MM.1S (cell line): ENCODE results near the gene ZBTB47.

Source experiments
- DNase-seq: peaks from one replicate; pipeline ENCODE4 v3.0.0-alpha.2; 2015
- H2AFZ ChIP-seq: fragments of 300-600 bp; sonication (generic); 2 replicates; pipeline ENCODE4 v1.6.0; 2016; ENCODE audit warnings: antibody characterized with exemption, low read length
- H3F3A ChIP-seq: fragments of 300-600 bp; sonication (generic); 2 replicates; pipeline ENCODE4 v1.6.1; 2016; ENCODE audit warnings: mild to moderate bottlenecking, antibody characterized with exemption, low read length, moderate library complexity, mixed read lengths; ENCODE audit not compliant: insufficient read depth
- H3K27ac ChIP-seq: fragments of 300-600 bp; sonication (generic); 2 replicates; pipeline ENCODE4 v1.5.1; 2016; ENCODE audit warnings: mild to moderate bottlenecking, low read length
- H3K27me3 ChIP-seq: fragments of 300-600 bp; sonication (generic); replicated peaks from 2 replicates; pipeline ENCODE4 v1.6.0; 2016; ENCODE audit warnings: low read length; ENCODE audit not compliant: insufficient read depth
- H3K36me3 ChIP-seq: fragments of 300-600 bp; sonication (generic); replicated peaks from 2 replicates; pipeline ENCODE4 v1.6.1; 2016; ENCODE audit warnings: mild to moderate bottlenecking, low read length, mixed read lengths; ENCODE audit not compliant: insufficient read depth
- H3K4me1 ChIP-seq: fragments of 300-600 bp; sonication (generic); 2 replicates; pipeline ENCODE4 v1.6.1; 2016; ENCODE audit warnings: low read length, mixed read lengths
- H3K4me2 ChIP-seq: fragments of 300-600 bp; sonication (generic); 2 replicates; pipeline ENCODE4 v1.6.0; 2016; ENCODE audit warnings: low read depth, low read length
- H3K4me3 ChIP-seq: fragments of 300-600 bp; sonication (generic); 2 replicates; pipeline ENCODE4 v1.5.1; 2016; ENCODE audit warnings: low read length, mixed read lengths
- H3K79me2 ChIP-seq: fragments of 300-600 bp; sonication (generic); 2 replicates; pipeline ENCODE4 v1.6.1; 2016; ENCODE audit warnings: mixed run types, low read length, mixed read lengths
- H3K9ac ChIP-seq: fragments of 300-600 bp; sonication (generic); 2 replicates; pipeline ENCODE4 v1.6.1; 2016; ENCODE audit warnings: low read length, mixed read lengths
- H3K9me2 ChIP-seq: fragments of 300-600 bp; sonication (generic); replicated peaks from 2 replicates; pipeline ENCODE4 v1.6.1; 2016; ENCODE audit warnings: mild to moderate bottlenecking, low read length, mixed read lengths; ENCODE audit not compliant: insufficient read depth
- H3K9me3 ChIP-seq: fragments of 300-600 bp; sonication (generic); replicated peaks from 2 replicates; pipeline ENCODE4 v1.6.1; 2016; ENCODE audit warnings: mild to moderate bottlenecking, low read length, mixed read lengths; ENCODE audit not compliant: insufficient read depth
- H4K20me1 ChIP-seq: fragments of 300-600 bp; sonication (generic); 2 replicates; pipeline ENCODE4 v1.6.1; 2016; ENCODE audit warnings: mild to moderate bottlenecking, low read length, moderate library complexity, mixed read lengths; ENCODE audit not compliant: insufficient read depth
- CTCF ChIP-seq: fragments of 300-600 bp; sonication (generic); IDR thresholded peaks from 2 replicates; pipeline ENCODE4 v1.5.1; 2016; ENCODE audit warnings: antibody characterized with exemption, low read length, mixed read lengths
- EZH2 ChIP-seq: fragments of 300-600 bp; sonication (generic); optimal IDR thresholded peaks from 2 replicates; pipeline ENCODE3; 2017; ENCODE audit warnings: low read depth, mild to moderate bottlenecking, antibody characterized with exemption, low read length, mixed read lengths
- EZH2phosphoT487 ChIP-seq: fragments of 300-600 bp; sonication (generic); IDR thresholded peaks from 2 replicates; pipeline ENCODE4 v1.6.1; 2018; ENCODE audit warnings: antibody characterized with exemption, low read length

Gene ZBTB47

GRCh38 chr3:42658091-42658770 is 4.7 kb downstream of the ZBTB47 start:
- TF ChIP-seq CTCF (no peak), EZH2phosphoT487 (no peak), EZH2 (no peak)
- Histone ChIP-seq H3F3A (no peaks in the 10 kb centered on the region), H2AFZ (no peak overlapping the region), H3K9ac (no peak overlapping the region), H3K79me2 (no peaks in the 10 kb centered on the region), H4K20me1 (no peaks in the 10 kb centered on the region), H3K27me3 (no peaks in the 10 kb centered on the region), H3K4me1 (no peaks in the 10 kb centered on the region), H3K9me3 (no peaks in the 10 kb centered on the region), H3K4me2 (no peak overlapping the region), H3K4me3 (no peak overlapping the region), H3K27ac (no peak overlapping the region), H3K9me2 (no peaks in the 10 kb centered on the region), H3K36me3 (no peaks in the 10 kb centered on the region)
- DNase-seq = no peak

- no peaks in the 10 kb centered on the region for H3K4me1 ChIP-seq
- H4K20me1 ChIP-seq = no peaks in the 10 kb centered on the region
- no peak overlapping the region for H2AFZ ChIP-seq
- DNase-seq = no peak
- no peaks in the 10 kb centered on the region for H3K36me3 ChIP-seq
- no peaks in the 10 kb centered on the region for H3K9me3 ChIP-seq
- no peaks in the 10 kb centered on the region for H3K79me2 ChIP-seq
- H3K4me3 ChIP-seq = no peak overlapping the region
- no peaks in the 10 kb centered on the region for H3F3A ChIP-seq
- H3K9me2 ChIP-seq = no peaks in the 10 kb centered on the region
- H3K27me3 ChIP-seq = no peaks in the 10 kb centered on the region
- TF ChIP-seq CTCF (no peak), EZH2 (no peak), EZH2phosphoT487 (no peak)
- no peak overlapping the region for H3K4me2 ChIP-seq
- H3K9ac ChIP-seq = no peak overlapping the region
- no peak overlapping the region for H3K27ac ChIP-seq
Measured at GRCh38 chr3:42658771-42659390, 5.4 kb downstream of the ZBTB47 start.

GRCh38 chr3:42659451-42660130 is 6.1 kb downstream of the ZBTB47 start:
- no peaks in the 10 kb centered on the region for H3K4me1 ChIP-seq
- H2AFZ ChIP-seq = no peak overlapping the region
- H4K20me1 ChIP-seq = no peaks in the 10 kb centered on the region
- TF ChIP-seq EZH2 (no peak), CTCF (no peak), EZH2phosphoT487 (no peak)
- no peak overlapping the region for H3K9ac ChIP-seq
- DNase-seq = no peak
- H3K27ac ChIP-seq = no peak overlapping the region
- H3K79me2 ChIP-seq = no peaks in the 10 kb centered on the region
- no peak overlapping the region for H3K4me3 ChIP-seq
- no peaks in the 10 kb centered on the region for H3K27me3 ChIP-seq
- no peaks in the 10 kb centered on the region for H3K9me2 ChIP-seq
- no peaks in the 10 kb centered on the region for H3K9me3 ChIP-seq
- H3F3A ChIP-seq = no peaks in the 10 kb centered on the region
- H3K36me3 ChIP-seq = no peaks in the 10 kb centered on the region
- H3K4me2 ChIP-seq = no peak overlapping the region
